GM23338 (cell line): ENCODE results near the gene TIMM22. TPM values are rescaled to one million over a fixed set of nuclear protein-coding genes. Genes with fewer than 3 reads are reported as not detected.

ENCODE experiments used
- ATAC-seq: fragments of 200-7000 bp; cut with Tn5 transposase; 3 replicates; pipeline ENCODE4 v1.9.1; 2020
- DNase-seq: peaks from one replicate; pipeline ENCODE4 v3.0.0-alpha.2; 2015; ENCODE audit warnings: low spot score
- H2AFZ ChIP-seq: fragments of 200-600 bp; sonication (generic); 2 replicates; pipeline ENCODE4 v1.8.0; 2016; ENCODE audit warnings: antibody characterized with exemption, mild to moderate bottlenecking, moderate library complexity
- H3F3A ChIP-seq: fragments of 200-600 bp; sonication (generic); replicated peaks from 2 replicates; pipeline ENCODE4 v1.8.0; 2017; ENCODE audit warnings: antibody characterized with exemption, mixed run types, low read depth
- H3K27ac ChIP-seq: fragments of 200-600 bp; sonication (generic); 2 replicates; pipeline ENCODE4 v1.6.1; 2016; ENCODE audit warnings: low read depth
- H3K27me3 ChIP-seq: fragments of 200-600 bp; sonication (generic); 2 replicates; pipeline ENCODE4 v1.8.0; 2016; ENCODE audit warnings: mild to moderate bottlenecking, mixed run types, moderate library complexity; ENCODE audit not compliant: insufficient read depth
- H3K36me3 ChIP-seq: fragments of 200-600 bp; sonication (generic); 2 replicates; pipeline ENCODE4 v1.8.0; 2016; ENCODE audit warnings: mild to moderate bottlenecking; ENCODE audit not compliant: insufficient read depth
- H3K4me1 ChIP-seq: fragments of 200-600 bp; sonication (generic); 2 replicates; pipeline ENCODE4 v1.8.0; 2016; ENCODE audit warnings: mild to moderate bottlenecking, moderate library complexity; ENCODE audit not compliant: insufficient read depth
- H3K4me2 ChIP-seq: fragments of 200-600 bp; sonication (generic); 2 replicates; pipeline ENCODE4 v1.7.1; 2017; ENCODE audit warnings: mixed run types
- H3K4me3 ChIP-seq: fragments of 200-600 bp; sonication (generic); 2 replicates; pipeline ENCODE4 v1.6.1; 2016; ENCODE audit warnings: mixed run types
- H3K79me2 ChIP-seq: fragments of 200-600 bp; sonication (generic); replicated peaks from 2 replicates; pipeline ENCODE4 v1.8.0; 2017; ENCODE audit warnings: mild to moderate bottlenecking; ENCODE audit not compliant: insufficient read depth
- H3K9me2 ChIP-seq: fragments of 200-600 bp; sonication (generic); 2 replicates; pipeline ENCODE4 v1.8.0; 2017; ENCODE audit not compliant: insufficient read depth
- H4K20me1 ChIP-seq: fragments of 200-600 bp; sonication (generic); replicated peaks from 2 replicates; pipeline ENCODE4 v1.8.0; 2017; ENCODE audit warnings: mild to moderate bottlenecking; ENCODE audit not compliant: insufficient read depth
- H3K27ac Mint-ChIP-seq: 2 replicates; pipeline ENCODE4 v1.8.0; 2020; ENCODE audit warnings: inconsistent platforms, mild to moderate bottlenecking, moderate library complexity, mixed read lengths
- H3K27me3 Mint-ChIP-seq: 3 replicates; pipeline ENCODE4 v1.8.0; 2022; ENCODE audit warnings: low read depth, mild to moderate bottlenecking, moderate library complexity, mixed read lengths, inconsistent platforms; ENCODE audit not compliant: insufficient read depth, poor library complexity
- H3K36me3 Mint-ChIP-seq: 3 replicates; pipeline ENCODE4 v1.8.0; 2021; ENCODE audit warnings: low read depth, mild to moderate bottlenecking, inconsistent platforms, moderate library complexity, mixed read lengths
- H3K4me1 Mint-ChIP-seq: 3 replicates; pipeline ENCODE4 v1.8.0; 2020; ENCODE audit warnings: mild to moderate bottlenecking, inconsistent platforms, mixed read lengths
- H3K4me3 Mint-ChIP-seq: 3 replicates; pipeline ENCODE4 v1.8.0; 2021; ENCODE audit warnings: moderate library complexity, mild to moderate bottlenecking, inconsistent platforms, mixed read lengths
- H3K9me3 Mint-ChIP-seq: 3 replicates; pipeline ENCODE4 v1.8.0; 2020; ENCODE audit warnings: moderate library complexity, mild to moderate bottlenecking, inconsistent platforms, mixed read lengths
- CREB1 ChIP-seq: fragments of 250-450 bp; sonication (Bioruptor Pico); IDR thresholded peaks from 2 replicates; pipeline ENCODE4 v1.5.0; 2020; ENCODE audit warnings: low read depth, mild to moderate bottlenecking, moderate library complexity
- EZH2 ChIP-seq: fragments of 200-600 bp; sonication (generic); IDR thresholded peaks from one replicate; pipeline ENCODE4 v1.8.0; 2017; ENCODE audit warnings: antibody characterized with exemption, mild to moderate bottlenecking, low read depth; ENCODE audit not compliant: unreplicated experiment
- EZH2phosphoT487 ChIP-seq: fragments of 200-600 bp; sonication (generic); IDR thresholded peaks from one replicate; pipeline ENCODE4 v1.8.1; 2018; ENCODE audit warnings: antibody characterized with exemption; ENCODE audit not compliant: unreplicated experiment
- JUNB ChIP-seq: IDR thresholded peaks from one replicate; pipeline ENCODE4 v1.6.1; 2016; ENCODE audit warnings: antibody characterized with exemption; ENCODE audit not compliant: unreplicated experiment
- NANOG ChIP-seq: IDR thresholded peaks from 2 replicates; pipeline ENCODE4 v1.6.1; 2016; ENCODE audit warnings: antibody characterized with exemption, borderline replicate concordance
- POLR2AphosphoS5 ChIP-seq: IDR thresholded peaks from 2 replicates; pipeline ENCODE4 v1.6.1; 2016; ENCODE audit warnings: antibody characterized with exemption, low read depth
- STAT1 ChIP-seq: IDR thresholded peaks from one replicate; pipeline ENCODE4 v1.6.1; 2016; ENCODE audit warnings: antibody characterized with exemption; ENCODE audit not compliant: unreplicated experiment
- polyA plus RNA-seq: library from polyadenylated mRNA; unstranded; fragments of >200 nt; fragmentation: Nextera tagmentation; extraction: Ambion mirVana; gene quantifications from 2 replicates; pipeline ENCODE4 v1.2.1, GENCODE V29; 2016
- total RNA-seq: library from RNA; depleted of rRNA; stranded (reverse); fragments of >200 nt; shearing (Covaris generic); gene quantifications from 2 replicates; pipeline ENCODE4 v1.2.3, GENCODE V29; 2014
- TF ChIP-seq, protein P1 (sequence below): fragments of 250-450 bp; sonication (Bioruptor Pico); IDR thresholded peaks from 2 replicates; pipeline ENCODE4 v1.5.0; 2020; ENCODE audit warnings: mild to moderate bottlenecking, moderate library complexity
- TF ChIP-seq, protein P2 (sequence below), 2 experiments: fragments of 200-600 bp in 1 of 2; sonication (generic) in 1 of 2; conservative IDR thresholded peaks; 2 replicates each; pipeline versions ENCODE4 v1.5.1 to v1.6.1; 2016 to 2017; ENCODE audit warnings: antibody characterized with exemption in 2 of 2, low read depth in 2 of 2, mild to moderate bottlenecking in 2 of 2, moderate library complexity in 1 of 2
- TF ChIP-seq, protein P3 (sequence below): IDR thresholded peaks from 2 replicates; pipeline ENCODE4 v1.6.1; 2016; ENCODE audit warnings: antibody characterized with exemption
- TF ChIP-seq, protein P4 (sequence below): IDR thresholded peaks from one replicate; pipeline ENCODE4 v1.6.1; 2018; ENCODE audit warnings: antibody characterized with exemption; ENCODE audit not compliant: unreplicated experiment

The TIMM22 gene
- total and polyA plus RNA-seq, 2 experiments from 2014 or later, result 21.9 to 24.4 TPM

DNA sequence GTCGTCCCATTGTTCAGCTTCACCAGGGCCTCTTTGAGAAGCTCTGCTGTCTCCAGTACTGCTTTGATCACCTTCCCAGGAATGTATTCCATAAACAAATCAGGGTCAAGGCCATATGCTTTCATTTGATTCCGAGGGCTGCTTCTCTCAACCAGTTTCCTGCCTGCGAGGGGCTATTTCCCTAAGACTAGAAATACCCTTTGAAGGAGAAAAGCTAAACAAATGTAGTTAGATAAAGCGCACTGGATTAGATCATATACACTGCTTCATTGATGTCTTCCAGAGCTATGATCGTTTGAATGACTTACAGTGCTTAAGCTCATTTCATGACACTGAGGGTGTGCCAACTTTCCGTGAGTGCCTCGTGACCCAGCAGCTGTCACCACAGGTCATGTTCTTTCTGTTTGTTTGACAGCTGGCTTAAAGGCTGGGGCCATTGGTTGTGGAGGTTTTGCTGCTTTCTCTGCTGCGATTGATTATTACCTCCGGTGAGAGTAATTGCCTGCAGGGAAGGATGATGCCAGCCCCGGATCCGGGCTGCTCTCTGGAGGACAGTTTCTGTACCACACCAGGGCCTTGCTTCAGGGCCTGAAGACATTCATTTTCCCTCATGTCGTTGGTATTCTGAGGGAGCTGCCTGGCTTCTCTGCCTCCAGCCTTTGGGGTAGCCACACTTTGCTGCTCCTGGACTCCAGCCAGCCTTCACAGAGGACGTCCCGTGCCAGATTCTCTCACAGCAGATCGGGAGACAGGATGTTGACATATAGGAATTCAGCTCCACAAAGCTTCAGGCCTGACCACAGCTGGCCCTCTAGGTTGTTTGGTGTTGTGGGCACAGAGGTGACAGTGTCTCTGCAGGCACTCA, 3.9 kb downstream of the TIMM22 start:
- DNase-seq (no peak), ATAC-seq (no peak)
- H3K36me3 Mint-ChIP-seq, result peaks cover 45% of the 10 kb centered on the region
- Histone ChIP-seq H3K4me2 (no peak overlapping the region), H3K79me2 (peaks cover 18% of the 10 kb centered on the region), H3K27ac (no peak overlapping the region), H3K9me2 (no peaks in the 10 kb centered on the region), H3F3A (peaks cover 16% of the 10 kb centered on the region), H3K4me1 (peaks cover 7% of the 10 kb centered on the region), H2AFZ (no peak overlapping the region), H3K36me3 (peaks cover 23% of the 10 kb centered on the region; the same call in 1 of the 2 replicates), H4K20me1 (peaks cover 20% of the 10 kb centered on the region), H3K27me3 (peaks cover 4% of the 10 kb centered on the region; the same call in 1 of the 2 replicates), H3K4me3 (no peak overlapping the region)
- no peaks in the 10 kb centered on the region for H3K9me3 Mint-ChIP-seq
- peaks cover 23% of the 10 kb centered on the region for H3K4me1 Mint-ChIP-seq
- H3K27ac Mint-ChIP-seq, result no peak overlapping the region
- TF ChIP-seq, protein P1, sequence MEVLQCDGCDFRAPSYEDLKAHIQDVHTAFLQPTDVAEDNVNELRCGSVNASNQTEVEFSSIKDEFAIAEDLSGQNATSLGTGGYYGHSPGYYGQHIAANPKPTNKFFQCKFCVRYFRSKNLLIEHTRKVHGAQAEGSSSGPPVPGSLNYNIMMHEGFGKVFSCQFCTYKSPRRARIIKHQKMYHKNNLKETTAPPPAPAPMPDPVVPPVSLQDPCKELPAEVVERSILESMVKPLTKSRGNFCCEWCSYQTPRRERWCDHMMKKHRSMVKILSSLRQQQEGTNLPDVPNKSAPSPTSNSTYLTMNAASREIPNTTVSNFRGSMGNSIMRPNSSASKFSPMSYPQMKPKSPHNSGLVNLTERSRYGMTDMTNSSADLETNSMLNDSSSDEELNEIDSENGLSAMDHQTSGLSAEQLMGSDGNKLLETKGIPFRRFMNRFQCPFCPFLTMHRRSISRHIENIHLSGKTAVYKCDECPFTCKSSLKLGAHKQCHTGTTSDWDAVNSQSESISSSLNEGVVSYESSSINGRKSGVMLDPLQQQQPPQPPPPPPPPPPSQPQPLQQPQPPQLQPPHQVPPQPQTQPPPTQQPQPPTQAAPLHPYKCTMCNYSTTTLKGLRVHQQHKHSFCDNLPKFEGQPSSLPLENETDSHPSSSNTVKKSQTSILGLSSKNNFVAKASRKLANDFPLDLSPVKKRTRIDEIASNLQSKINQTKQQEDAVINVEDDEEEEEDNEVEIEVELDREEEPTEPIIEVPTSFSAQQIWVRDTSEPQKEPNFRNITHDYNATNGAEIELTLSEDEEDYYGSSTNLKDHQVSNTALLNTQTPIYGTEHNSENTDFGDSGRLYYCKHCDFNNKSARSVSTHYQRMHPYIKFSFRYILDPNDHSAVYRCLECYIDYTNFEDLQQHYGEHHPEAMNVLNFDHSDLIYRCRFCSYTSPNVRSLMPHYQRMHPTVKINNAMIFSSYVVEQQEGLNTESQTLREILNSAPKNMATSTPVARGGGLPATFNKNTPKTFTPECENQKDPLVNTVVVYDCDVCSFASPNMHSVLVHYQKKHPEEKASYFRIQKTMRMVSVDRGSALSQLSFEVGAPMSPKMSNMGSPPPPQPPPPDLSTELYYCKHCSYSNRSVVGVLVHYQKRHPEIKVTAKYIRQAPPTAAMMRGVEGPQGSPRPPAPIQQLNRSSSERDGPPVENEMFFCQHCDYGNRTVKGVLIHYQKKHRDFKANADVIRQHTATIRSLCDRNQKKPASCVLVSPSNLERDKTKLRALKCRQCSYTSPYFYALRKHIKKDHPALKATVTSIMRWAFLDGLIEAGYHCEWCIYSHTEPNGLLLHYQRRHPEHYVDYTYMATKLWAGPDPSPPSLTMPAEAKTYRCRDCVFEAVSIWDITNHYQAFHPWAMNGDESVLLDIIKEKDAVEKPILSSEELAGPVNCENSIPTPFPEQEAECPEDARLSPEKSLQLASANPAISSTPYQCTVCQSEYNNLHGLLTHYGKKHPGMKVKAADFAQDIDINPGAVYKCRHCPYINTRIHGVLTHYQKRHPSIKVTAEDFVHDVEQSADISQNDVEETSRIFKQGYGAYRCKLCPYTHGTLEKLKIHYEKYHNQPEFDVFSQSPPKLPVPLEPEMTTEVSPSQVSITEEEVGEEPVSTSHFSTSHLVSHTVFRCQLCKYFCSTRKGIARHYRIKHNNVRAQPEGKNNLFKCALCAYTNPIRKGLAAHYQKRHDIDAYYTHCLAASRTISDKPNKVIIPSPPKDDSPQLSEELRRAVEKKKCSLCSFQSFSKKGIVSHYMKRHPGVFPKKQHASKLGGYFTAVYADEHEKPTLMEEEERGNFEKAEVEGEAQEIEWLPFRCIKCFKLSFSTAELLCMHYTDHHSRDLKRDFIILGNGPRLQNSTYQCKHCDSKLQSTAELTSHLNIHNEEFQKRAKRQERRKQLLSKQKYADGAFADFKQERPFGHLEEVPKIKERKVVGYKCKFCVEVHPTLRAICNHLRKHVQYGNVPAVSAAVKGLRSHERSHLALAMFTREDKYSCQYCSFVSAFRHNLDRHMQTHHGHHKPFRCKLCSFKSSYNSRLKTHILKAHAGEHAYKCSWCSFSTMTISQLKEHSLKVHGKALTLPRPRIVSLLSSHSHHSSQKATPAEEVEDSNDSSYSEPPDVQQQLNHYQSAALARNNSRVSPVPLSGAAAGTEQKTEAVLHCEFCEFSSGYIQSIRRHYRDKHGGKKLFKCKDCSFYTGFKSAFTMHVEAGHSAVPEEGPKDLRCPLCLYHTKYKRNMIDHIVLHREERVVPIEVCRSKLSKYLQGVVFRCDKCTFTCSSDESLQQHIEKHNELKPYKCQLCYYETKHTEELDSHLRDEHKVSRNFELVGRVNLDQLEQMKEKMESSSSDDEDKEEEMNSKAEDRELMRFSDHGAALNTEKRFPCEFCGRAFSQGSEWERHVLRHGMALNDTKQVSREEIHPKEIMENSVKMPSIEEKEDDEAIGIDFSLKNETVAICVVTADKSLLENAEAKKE (CRISPR knock-in tag), result no peak
- no peak for TF ChIP-seq JUNB
- TF ChIP-seq EZH2, result no peak
- no peak for TF ChIP-seq STAT1
- TF ChIP-seq CREB1 (CRISPR knock-in tag), result no peak
- TF ChIP-seq, protein P2, sequence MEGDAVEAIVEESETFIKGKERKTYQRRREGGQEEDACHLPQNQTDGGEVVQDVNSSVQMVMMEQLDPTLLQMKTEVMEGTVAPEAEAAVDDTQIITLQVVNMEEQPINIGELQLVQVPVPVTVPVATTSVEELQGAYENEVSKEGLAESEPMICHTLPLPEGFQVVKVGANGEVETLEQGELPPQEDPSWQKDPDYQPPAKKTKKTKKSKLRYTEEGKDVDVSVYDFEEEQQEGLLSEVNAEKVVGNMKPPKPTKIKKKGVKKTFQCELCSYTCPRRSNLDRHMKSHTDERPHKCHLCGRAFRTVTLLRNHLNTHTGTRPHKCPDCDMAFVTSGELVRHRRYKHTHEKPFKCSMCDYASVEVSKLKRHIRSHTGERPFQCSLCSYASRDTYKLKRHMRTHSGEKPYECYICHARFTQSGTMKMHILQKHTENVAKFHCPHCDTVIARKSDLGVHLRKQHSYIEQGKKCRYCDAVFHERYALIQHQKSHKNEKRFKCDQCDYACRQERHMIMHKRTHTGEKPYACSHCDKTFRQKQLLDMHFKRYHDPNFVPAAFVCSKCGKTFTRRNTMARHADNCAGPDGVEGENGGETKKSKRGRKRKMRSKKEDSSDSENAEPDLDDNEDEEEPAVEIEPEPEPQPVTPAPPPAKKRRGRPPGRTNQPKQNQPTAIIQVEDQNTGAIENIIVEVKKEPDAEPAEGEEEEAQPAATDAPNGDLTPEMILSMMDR (conservative IDR thresholded peaks at IDR 0.05; ENCODE audit: low read depth in 2 of 2), result no peak
- TF ChIP-seq, protein P3, sequence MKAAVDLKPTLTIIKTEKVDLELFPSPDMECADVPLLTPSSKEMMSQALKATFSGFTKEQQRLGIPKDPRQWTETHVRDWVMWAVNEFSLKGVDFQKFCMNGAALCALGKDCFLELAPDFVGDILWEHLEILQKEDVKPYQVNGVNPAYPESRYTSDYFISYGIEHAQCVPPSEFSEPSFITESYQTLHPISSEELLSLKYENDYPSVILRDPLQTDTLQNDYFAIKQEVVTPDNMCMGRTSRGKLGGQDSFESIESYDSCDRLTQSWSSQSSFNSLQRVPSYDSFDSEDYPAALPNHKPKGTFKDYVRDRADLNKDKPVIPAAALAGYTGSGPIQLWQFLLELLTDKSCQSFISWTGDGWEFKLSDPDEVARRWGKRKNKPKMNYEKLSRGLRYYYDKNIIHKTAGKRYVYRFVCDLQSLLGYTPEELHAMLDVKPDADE, result no peak
- no peak for TF ChIP-seq POLR2AphosphoS5
- TF ChIP-seq, protein P4, sequence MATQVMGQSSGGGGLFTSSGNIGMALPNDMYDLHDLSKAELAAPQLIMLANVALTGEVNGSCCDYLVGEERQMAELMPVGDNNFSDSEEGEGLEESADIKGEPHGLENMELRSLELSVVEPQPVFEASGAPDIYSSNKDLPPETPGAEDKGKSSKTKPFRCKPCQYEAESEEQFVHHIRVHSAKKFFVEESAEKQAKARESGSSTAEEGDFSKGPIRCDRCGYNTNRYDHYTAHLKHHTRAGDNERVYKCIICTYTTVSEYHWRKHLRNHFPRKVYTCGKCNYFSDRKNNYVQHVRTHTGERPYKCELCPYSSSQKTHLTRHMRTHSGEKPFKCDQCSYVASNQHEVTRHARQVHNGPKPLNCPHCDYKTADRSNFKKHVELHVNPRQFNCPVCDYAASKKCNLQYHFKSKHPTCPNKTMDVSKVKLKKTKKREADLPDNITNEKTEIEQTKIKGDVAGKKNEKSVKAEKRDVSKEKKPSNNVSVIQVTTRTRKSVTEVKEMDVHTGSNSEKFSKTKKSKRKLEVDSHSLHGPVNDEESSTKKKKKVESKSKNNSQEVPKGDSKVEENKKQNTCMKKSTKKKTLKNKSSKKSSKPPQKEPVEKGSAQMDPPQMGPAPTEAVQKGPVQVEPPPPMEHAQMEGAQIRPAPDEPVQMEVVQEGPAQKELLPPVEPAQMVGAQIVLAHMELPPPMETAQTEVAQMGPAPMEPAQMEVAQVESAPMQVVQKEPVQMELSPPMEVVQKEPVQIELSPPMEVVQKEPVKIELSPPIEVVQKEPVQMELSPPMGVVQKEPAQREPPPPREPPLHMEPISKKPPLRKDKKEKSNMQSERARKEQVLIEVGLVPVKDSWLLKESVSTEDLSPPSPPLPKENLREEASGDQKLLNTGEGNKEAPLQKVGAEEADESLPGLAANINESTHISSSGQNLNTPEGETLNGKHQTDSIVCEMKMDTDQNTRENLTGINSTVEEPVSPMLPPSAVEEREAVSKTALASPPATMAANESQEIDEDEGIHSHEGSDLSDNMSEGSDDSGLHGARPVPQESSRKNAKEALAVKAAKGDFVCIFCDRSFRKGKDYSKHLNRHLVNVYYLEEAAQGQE, result no peak
- TF ChIP-seq NANOG, result no peak
- no peak for TF ChIP-seq EZH2phosphoT487
- H3K4me3 Mint-ChIP-seq, result no peak overlapping the region
- peaks cover 7% of the 10 kb centered on the region for H3K27me3 Mint-ChIP-seq
